ENCODE measurements around the gene GRAMD1A. TPM values are rescaled to one million over a fixed set of nuclear protein-coding genes. Genes with fewer than 3 reads are reported as not detected.

Gene GRAMD1A
- total RNA-seq, 1 experiment from 2014 or later, result 75.4 TPM

DNA sequence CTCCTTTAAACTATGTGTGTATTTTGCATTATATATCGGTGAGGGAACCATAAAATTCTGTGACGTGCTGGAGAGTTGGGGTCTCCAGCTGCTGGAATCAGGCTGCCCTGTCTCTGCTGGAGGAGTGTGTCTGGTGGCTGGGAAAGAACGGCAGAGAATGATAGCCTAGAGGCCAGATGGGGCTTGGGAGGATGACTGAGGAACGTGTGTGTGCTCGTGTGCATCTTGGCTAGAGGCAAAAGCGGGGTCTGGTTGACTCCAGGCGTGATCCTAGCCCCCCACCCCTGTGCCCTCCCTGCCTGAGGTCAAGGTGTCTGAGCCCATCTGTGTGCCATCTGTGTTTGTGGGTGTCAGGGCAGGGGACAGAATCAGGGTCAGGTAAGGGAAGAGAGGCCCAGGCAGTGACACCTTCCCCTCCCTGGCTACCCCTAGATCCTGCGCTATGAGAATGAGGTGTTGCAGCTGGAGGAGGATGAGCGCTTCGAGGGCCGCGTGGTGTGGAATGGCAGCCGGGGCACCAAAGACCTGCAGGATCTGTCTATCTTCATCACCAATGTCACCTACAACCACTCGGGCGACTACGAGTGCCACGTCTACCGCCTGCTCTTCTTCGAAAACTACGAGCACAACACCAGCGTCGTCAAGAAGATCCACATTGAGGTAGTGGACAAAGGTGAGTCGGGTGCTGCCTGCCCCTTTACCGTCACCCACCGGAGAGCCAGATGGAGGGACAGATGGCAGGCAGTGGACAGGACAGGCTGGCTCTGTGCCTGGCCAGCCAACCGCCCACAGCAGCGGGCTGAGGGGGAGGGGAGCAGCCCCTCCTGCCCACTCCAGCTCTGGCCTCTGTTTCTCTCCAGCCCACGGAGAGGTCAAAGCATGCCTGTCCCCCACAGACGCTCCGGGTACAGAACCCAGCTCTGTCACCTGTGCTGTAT, 33.2 kb downstream of the GRAMD1A start:
- no peak overlapping the region for H3K4me2 ChIP-seq (ENCODE audit: low read length)
- H3K9me2 ChIP-seq (ENCODE audit: insufficient read depth), result no peaks in the 10 kb centered on the region
- ATAC-seq (no peak), DNase-seq (ENCODE audit: low read depth, low spot score) (no peak)
- H3K27me3 ChIP-seq (ENCODE audit: insufficient read depth, low read length), result no peaks in the 10 kb centered on the region
- H2AFZ ChIP-seq (ENCODE audit: low read depth, low read length, poor library complexity, severe bottlenecking), result no peak overlapping the region
- H3K79me2 ChIP-seq (ENCODE audit: insufficient read depth, low read length), result no peaks in the 10 kb centered on the region
- POLR2A ChIA-PET, result no interaction called here
- no peaks in the 10 kb centered on the region for H4K20me1 ChIP-seq (ENCODE audit: insufficient read depth)
- RAD21 ChIA-PET (ENCODE audit: low non-redundant PET in 1 of 2, low total read pairs in 2 of 2, uncharacterized antibody in 2 of 2, unreplicated experiment in 2 of 2), result no interaction called here
- intact Hi-C loops (cut with micrococcal nuclease), result no loop called here
- no peak overlapping the region for H3K27ac ChIP-seq (ENCODE audit: low read depth, low read length)
- H3K4me3 ChIP-seq (replicated peaks in 1 of 2; ENCODE audit: low read depth in 1 of 2, low read length in 2 of 2), result no peak overlapping the region
- CTCF ChIA-PET, result no interaction called here
- H3K36me3 ChIP-seq (ENCODE audit: control insufficient read depth in 1 of 2, insufficient read depth in 2 of 2, low read length in 2 of 2), result no peaks in the 10 kb centered on the region; a peak in 1 of 4 replicates
- TF ChIP-seq SRF (IDR thresholded peaks at IDR 0.05; ENCODE audit: low read depth), result no peak
- no peak for TF ChIP-seq ELF1 (IDR thresholded peaks at IDR 0.05; ENCODE audit: borderline replicate concordance, low read depth)
- no peak for TF ChIP-seq POLR2A (IDR thresholded peaks at IDR 0.05; ENCODE audit: borderline replicate concordance, extremely low read depth, insufficient read depth, insufficient read length)
- no TSS peak for BruUV-seq (replicated peaks)
- peaks cover 6 to 18% of the 10 kb centered on the region in 2 experiments; a peak in 3 of 4 replicates for H3K4me1 ChIP-seq (ENCODE audit: control insufficient read depth in 1 of 2, insufficient read depth in 2 of 2, low read length in 2 of 2)
- no peaks in the 10 kb centered on the region for H3K9me3 ChIP-seq (ENCODE audit: control insufficient read depth in 1 of 2, insufficient read depth in 1 of 2, low read depth in 1 of 2, low read length in 2 of 2)
- H3K9ac ChIP-seq (ENCODE audit: low read length), result no peak overlapping the region

DNA sequence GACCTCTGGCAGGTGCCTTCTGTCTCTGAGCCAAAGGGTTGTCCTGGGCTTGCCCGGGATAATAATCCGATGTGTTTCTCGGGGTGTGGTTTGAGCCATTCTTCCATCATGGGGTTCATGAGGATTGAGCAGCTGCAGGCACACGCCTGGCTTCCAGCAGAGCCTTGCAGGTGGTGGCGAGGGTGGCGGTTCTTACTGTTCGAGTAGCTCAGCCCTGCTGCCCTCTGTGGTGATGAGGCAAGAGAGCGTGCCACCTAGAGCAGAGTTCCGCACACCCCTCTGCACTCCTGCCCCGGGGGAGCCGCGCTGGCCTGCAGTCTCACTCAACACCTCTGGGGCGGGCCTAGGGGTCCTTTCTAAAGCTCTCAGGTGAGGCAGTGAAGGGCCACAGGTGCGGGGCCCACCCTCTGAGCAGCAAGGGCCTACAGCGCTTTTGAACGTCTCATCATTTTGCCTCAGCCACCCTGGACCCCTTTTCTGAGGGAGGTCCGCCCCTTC, 33.9 kb downstream of the GRAMD1A start:
- no peak overlapping the region for H3K27ac ChIP-seq (ENCODE audit: low read depth, low read length)
- intact Hi-C loops (cut with micrococcal nuclease), result no loop called here
- H3K4me1 ChIP-seq (ENCODE audit: control insufficient read depth in 1 of 2, insufficient read depth in 2 of 2, low read length in 2 of 2), result peaks cover 6 to 17% of the 10 kb centered on the region in 2 experiments; a peak in 3 of 4 replicates
- H3K79me2 ChIP-seq (ENCODE audit: insufficient read depth, low read length), result no peaks in the 10 kb centered on the region
- DNase-seq (ENCODE audit: low read depth, low spot score) (no peak), ATAC-seq (no peak)
- RAD21 ChIA-PET (ENCODE audit: low non-redundant PET in 1 of 2, low total read pairs in 2 of 2, uncharacterized antibody in 2 of 2, unreplicated experiment in 2 of 2), result no interaction called here
- no peak overlapping the region for H2AFZ ChIP-seq (ENCODE audit: low read depth, low read length, poor library complexity, severe bottlenecking)
- CTCF ChIA-PET, result interaction anchor here (1.1 kb wide), 1 partner anchor 10 kb away, joined by 5 read pairs; no protein-coding TSS in a partner anchor
- no peaks in the 10 kb centered on the region for H3K9me2 ChIP-seq (ENCODE audit: insufficient read depth)
- H3K9me3 ChIP-seq (ENCODE audit: control insufficient read depth in 1 of 2, insufficient read depth in 1 of 2, low read depth in 1 of 2, low read length in 2 of 2), result no peaks in the 10 kb centered on the region
- H4K20me1 ChIP-seq (ENCODE audit: insufficient read depth), result no peaks in the 10 kb centered on the region
- H3K4me2 ChIP-seq (ENCODE audit: low read length), result no peak overlapping the region
- H3K4me3 ChIP-seq (replicated peaks in 1 of 2; ENCODE audit: low read depth in 1 of 2, low read length in 2 of 2), result no peak overlapping the region
- POLR2A ChIA-PET, result no interaction called here
- H3K36me3 ChIP-seq (ENCODE audit: control insufficient read depth in 1 of 2, insufficient read depth in 2 of 2, low read length in 2 of 2), result no peaks in the 10 kb centered on the region; a peak in 1 of 4 replicates
- BruUV-seq (replicated peaks), result no TSS peak
- no peaks in the 10 kb centered on the region for H3K27me3 ChIP-seq (ENCODE audit: insufficient read depth, low read length)
- no peak overlapping the region for H3K9ac ChIP-seq (ENCODE audit: low read length)
- TF ChIP-seq, protein P1, sequence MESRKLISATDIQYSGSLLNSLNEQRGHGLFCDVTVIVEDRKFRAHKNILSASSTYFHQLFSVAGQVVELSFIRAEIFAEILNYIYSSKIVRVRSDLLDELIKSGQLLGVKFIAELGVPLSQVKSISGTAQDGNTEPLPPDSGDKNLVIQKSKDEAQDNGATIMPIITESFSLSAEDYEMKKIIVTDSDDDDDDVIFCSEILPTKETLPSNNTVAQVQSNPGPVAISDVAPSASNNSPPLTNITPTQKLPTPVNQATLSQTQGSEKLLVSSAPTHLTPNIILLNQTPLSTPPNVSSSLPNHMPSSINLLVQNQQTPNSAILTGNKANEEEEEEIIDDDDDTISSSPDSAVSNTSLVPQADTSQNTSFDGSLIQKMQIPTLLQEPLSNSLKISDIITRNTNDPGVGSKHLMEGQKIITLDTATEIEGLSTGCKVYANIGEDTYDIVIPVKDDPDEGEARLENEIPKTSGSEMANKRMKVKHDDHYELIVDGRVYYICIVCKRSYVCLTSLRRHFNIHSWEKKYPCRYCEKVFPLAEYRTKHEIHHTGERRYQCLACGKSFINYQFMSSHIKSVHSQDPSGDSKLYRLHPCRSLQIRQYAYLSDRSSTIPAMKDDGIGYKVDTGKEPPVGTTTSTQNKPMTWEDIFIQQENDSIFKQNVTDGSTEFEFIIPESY (IDR thresholded peaks at IDR 0.05; ENCODE audit: extremely low read depth, insufficient replicate concordance, low read length), result no peak
- TF ChIP-seq SP1 (IDR thresholded peaks at IDR 0.05; ENCODE audit: low read depth) (no peak), POLR2AphosphoS5 (IDR thresholded peaks at IDR 0.05; ENCODE audit: low read depth, low read length) (no peak), ZFX (IDR thresholded peaks at IDR 0.05) (no peak), RAD21 (IDR thresholded peaks at IDR 0.05; ENCODE audit: low read depth) (no peak), EZH2phosphoT487 (IDR thresholded peaks at IDR 0.05; ENCODE audit: borderline replicate concordance) (no peak), SIN3A (IDR thresholded peaks at IDR 0.05; ENCODE audit: low read depth) (no peak), ELF1 (IDR thresholded peaks at IDR 0.05; ENCODE audit: borderline replicate concordance, low read depth) (no peak), CBX3 (IDR thresholded peaks at IDR 0.05; ENCODE audit: low read depth) (no peak)
- TF ChIP-seq, protein P2, sequence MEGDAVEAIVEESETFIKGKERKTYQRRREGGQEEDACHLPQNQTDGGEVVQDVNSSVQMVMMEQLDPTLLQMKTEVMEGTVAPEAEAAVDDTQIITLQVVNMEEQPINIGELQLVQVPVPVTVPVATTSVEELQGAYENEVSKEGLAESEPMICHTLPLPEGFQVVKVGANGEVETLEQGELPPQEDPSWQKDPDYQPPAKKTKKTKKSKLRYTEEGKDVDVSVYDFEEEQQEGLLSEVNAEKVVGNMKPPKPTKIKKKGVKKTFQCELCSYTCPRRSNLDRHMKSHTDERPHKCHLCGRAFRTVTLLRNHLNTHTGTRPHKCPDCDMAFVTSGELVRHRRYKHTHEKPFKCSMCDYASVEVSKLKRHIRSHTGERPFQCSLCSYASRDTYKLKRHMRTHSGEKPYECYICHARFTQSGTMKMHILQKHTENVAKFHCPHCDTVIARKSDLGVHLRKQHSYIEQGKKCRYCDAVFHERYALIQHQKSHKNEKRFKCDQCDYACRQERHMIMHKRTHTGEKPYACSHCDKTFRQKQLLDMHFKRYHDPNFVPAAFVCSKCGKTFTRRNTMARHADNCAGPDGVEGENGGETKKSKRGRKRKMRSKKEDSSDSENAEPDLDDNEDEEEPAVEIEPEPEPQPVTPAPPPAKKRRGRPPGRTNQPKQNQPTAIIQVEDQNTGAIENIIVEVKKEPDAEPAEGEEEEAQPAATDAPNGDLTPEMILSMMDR (IDR thresholded peaks at IDR 0.05 in 2 of 3, conservative IDR thresholded peaks at IDR 0.05 in 1 of 3; ENCODE audit: borderline replicate concordance in 1 of 3, insufficient read depth in 1 of 3, low read depth in 2 of 3, low read length in 2 of 3), result no peak
- TF ChIP-seq, protein P3, sequence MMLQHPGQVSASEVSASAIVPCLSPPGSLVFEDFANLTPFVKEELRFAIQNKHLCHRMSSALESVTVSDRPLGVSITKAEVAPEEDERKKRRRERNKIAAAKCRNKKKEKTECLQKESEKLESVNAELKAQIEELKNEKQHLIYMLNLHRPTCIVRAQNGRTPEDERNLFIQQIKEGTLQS (IDR thresholded peaks at IDR 0.05), result no peak
